H1 (cell line): Measurements from ENCODE around the gene FOSL2.

ENCODE experiments used
- ATF3 ChIP-seq: IDR thresholded peaks from 2 replicates; pipeline ENCODE4 v1.6.1; 2011; ENCODE audit warnings: low read depth, mild to moderate bottlenecking, low read length; ENCODE audit not compliant: insufficient read depth
- CHD2 ChIP-seq: IDR thresholded peaks from 2 replicates; pipeline ENCODE4 v1.6.1; 2012; ENCODE audit warnings: low read length, improper control_type of control experiment
- CREB1 ChIP-seq: IDR thresholded peaks from 2 replicates; pipeline ENCODE4 v1.6.1; 2012; ENCODE audit warnings: inconsistent platforms
- CTCF ChIP-seq, 3 experiments: IDR thresholded peaks; 1 replicate in 2 of 3; 2 replicates in 1 of 3; pipeline versions ENCODE4 v1.5.1 to v1.6.1; 2011; ENCODE audit warnings: low read length in 3 of 3, mild to moderate bottlenecking in 3 of 3, inconsistent platforms in 2 of 3, low read depth in 1 of 3, moderate library complexity in 1 of 3; ENCODE audit not compliant: insufficient read depth in 1 of 3; ENCODE audit errors: control extremely low read depth in 1 of 3
- EP300 ChIP-seq, 2 experiments: IDR thresholded peaks; 1 replicate in 1 of 2; 2 replicates in 1 of 2; pipeline ENCODE4 v1.6.1; 2011 to 2012; ENCODE audit warnings: low read depth in 2 of 2, low read length in 2 of 2, mild to moderate bottlenecking in 2 of 2, borderline replicate concordance in 1 of 2, inconsistent platforms in 1 of 2, moderate library complexity in 1 of 2
- EZH2 ChIP-seq: fragments of 200-600 bp; sonication (generic); IDR thresholded peaks from 2 replicates; pipeline ENCODE4 v1.7.1; 2012; ENCODE audit warnings: low read depth, mild to moderate bottlenecking, moderate library complexity, low read length, inconsistent platforms; ENCODE audit not compliant: severe bottlenecking
- HDAC6 ChIP-seq: IDR thresholded peaks from one replicate; pipeline ENCODE4 v1.7.1; 2012; ENCODE audit warnings: low read depth, mild to moderate bottlenecking, inconsistent platforms, low read length, moderate library complexity
- NANOG ChIP-seq: IDR thresholded peaks from 2 replicates; pipeline ENCODE4 v1.6.1; 2011; ENCODE audit warnings: low read length, low read depth, mild to moderate bottlenecking, inconsistent platforms; ENCODE audit not compliant: insufficient read depth, poor library complexity, severe bottlenecking
- POLR2A ChIP-seq, 2 experiments: IDR thresholded peaks; 1 replicate in 1 of 2; 2 replicates in 1 of 2; pipeline ENCODE4 v1.6.1; 2011; ENCODE audit warnings: low read depth in 2 of 2, low read length in 2 of 2, mild to moderate bottlenecking in 2 of 2; ENCODE audit errors: control extremely low read depth in 1 of 2
- POLR2AphosphoS5 ChIP-seq: IDR thresholded peaks from 2 replicates; pipeline ENCODE4 v1.6.1; 2011; ENCODE audit warnings: low read depth, low read length
- RNF2 ChIP-seq: fragments of 200-900, 300-1000 bp; sonication (generic); IDR thresholded peaks from 2 replicates; pipeline ENCODE4 v1.7.1; 2016; ENCODE audit warnings: borderline replicate concordance, low read depth, mild to moderate bottlenecking, antibody characterized with exemption, low read length; ENCODE audit not compliant: poor library complexity, severe bottlenecking; ENCODE audit errors: missing control alignments
- RXRA ChIP-seq: IDR thresholded peaks from 2 replicates; pipeline ENCODE4 v1.6.1; 2011; ENCODE audit warnings: low read depth, mild to moderate bottlenecking, low read length, moderate library complexity; ENCODE audit not compliant: insufficient read depth
- TAF1 ChIP-seq: IDR thresholded peaks from 2 replicates; pipeline ENCODE4 v1.6.1; 2011; ENCODE audit warnings: mild to moderate bottlenecking, low read depth, low read length
- TAF7 ChIP-seq: optimal IDR thresholded peaks from 2 replicates; pipeline ENCODE3; 2011; ENCODE audit warnings: low read depth, mild to moderate bottlenecking, inconsistent platforms, low read length, moderate library complexity, borderline replicate concordance

GRCh38 chr2:28424799-28425463 lies 32.3 kb downstream of the FOSL2 start:
- TF ChIP-seq CTCF (IDR thresholded peaks at IDR 0.05; ENCODE audit: control extremely low read depth in 1 of 3, insufficient read depth in 1 of 3, low read depth in 1 of 3, low read length in 3 of 3) (no peak), EP300 (IDR thresholded peaks at IDR 0.05; ENCODE audit: borderline replicate concordance in 1 of 2, low read depth in 2 of 2, low read length in 2 of 2) (no peak), EZH2 (no peak), TAF7 (no peak), TAF1 (no peak), CREB1 (no peak), NANOG (no peak), HDAC6 (no peak), CHD2 (no peak), RXRA (no peak), RNF2 (no peak), POLR2AphosphoS5 (no peak), ATF3 (no peak), POLR2A (IDR thresholded peaks at IDR 0.05; ENCODE audit: control extremely low read depth in 1 of 2, low read depth in 2 of 2, low read length in 2 of 2) (no peak)
